HG02981 (cell line): ENCODE results near the gene HIF1AN.
"Not testable (repeated sequence)": the region's sequence is repeated elsewhere in the genome, so short reads cannot be mapped to it uniquely, and the experiment has no call there.

Experiments used
- ATAC-seq: cut with Tn5 transposase; IDR thresholded peaks from one replicate; pipeline ENCODE4 v1.9.1; 2021; ENCODE audit warnings: mild to moderate bottlenecking, moderate library complexity; ENCODE audit not compliant: unreplicated experiment

HIF1AN gene

GRCh38 chr10:100565206-100565985 lies 29.7 kb downstream of the HIF1AN start:
- ATAC-seq: no peak

GRCh38 chr10:100566561-100566960 lies 30.8 kb downstream of the HIF1AN start:
- no peak for ATAC-seq

GRCh38 chr10:100567249-100567648 lies 31.5 kb downstream of the HIF1AN start:
- no peak for ATAC-seq

GRCh38 chr10:100567826-100568225 lies 32.1 kb downstream of the HIF1AN start:
- ATAC-seq: no peak

- no peak for ATAC-seq
These were observed 33.2 kb downstream of the HIF1AN start for GRCh38 chr10:100568912-100569311.

- ATAC-seq: no peak
These were observed 34.1 kb downstream of the HIF1AN start for GRCh38 chr10:100569687-100570481.

GRCh38 chr10:100570506-100570905 lies 34.8 kb downstream of the HIF1AN start:
- ATAC-seq: no peak

- no peak for ATAC-seq
These were observed 35.5 kb downstream of the HIF1AN start for GRCh38 chr10:100571084-100571856.

- not testable (repeated sequence) for ATAC-seq
These were observed 39.4 kb downstream of the HIF1AN start for GRCh38 chr10:100575146-100575545.

GRCh38 chr10:100575585-100576281 lies 40.0 kb downstream of the HIF1AN start:
- ATAC-seq: no peak

- ATAC-seq: no peak
These were observed 40.5 kb downstream of the HIF1AN start for GRCh38 chr10:100576282-100576635.

- no peak for ATAC-seq
These were observed 43.7 kb downstream of the HIF1AN start for GRCh38 chr10:100579261-100580090.

- ATAC-seq: no peak
These were observed 51.2 kb downstream of the HIF1AN start for GRCh38 chr10:100586959-100587358.

GRCh38 chr10:100598166-100598565 lies 62.4 kb downstream of the HIF1AN start:
- no peak for ATAC-seq

GRCh38 chr10:100600218-100600617 lies 64.5 kb downstream of the HIF1AN start:
- no peak for ATAC-seq

- ATAC-seq: no peak
These were observed 71.7 kb downstream of the HIF1AN start for GRCh38 chr10:100607439-100607838.
